H9 (cell line): Measurements from ENCODE around the gene OTUB2. TPM values are rescaled to one million over a fixed set of nuclear protein-coding genes. Genes with fewer than 3 reads are reported as not detected.

Experiments
- DNase-seq: peaks from one replicate; pipeline ENCODE4 v3.0.0-alpha.2; 2017
- H2AFZ ChIP-seq: one replicate; pipeline ENCODE4 v1.6.1; 2013; ENCODE audit warnings: mild to moderate bottlenecking, low read length, control low read depth, moderate library complexity
- H2AK5ac ChIP-seq: 2 replicates; pipeline ENCODE4 v1.6.1; 2013; ENCODE audit warnings: low read length, control low read depth, mixed read lengths; ENCODE audit not compliant: insufficient read length
- H2BK120ac ChIP-seq: one replicate; pipeline ENCODE4 v1.6.1; 2013; ENCODE audit warnings: low read depth, mild to moderate bottlenecking, low read length, control low read depth, inconsistent platforms; ENCODE audit not compliant: poor library complexity, severe bottlenecking
- H2BK12ac ChIP-seq: 2 replicates; pipeline ENCODE4 v1.6.1; 2013; ENCODE audit warnings: low read length, control low read depth, mixed read lengths, low read depth; ENCODE audit not compliant: insufficient read length
- H2BK15ac ChIP-seq: 2 replicates; pipeline ENCODE4 v1.6.1; 2013; ENCODE audit warnings: low read depth, low read length, control low read depth
- H2BK20ac ChIP-seq: one replicate; pipeline ENCODE4 v1.6.1; 2013; ENCODE audit warnings: low read depth, mild to moderate bottlenecking, low read length, control low read depth, inconsistent platforms; ENCODE audit not compliant: poor library complexity, severe bottlenecking
- H2BK5ac ChIP-seq: 2 replicates; pipeline ENCODE4 v1.6.1; 2013; ENCODE audit warnings: low read length, control low read depth, mixed read lengths; ENCODE audit not compliant: insufficient read length
- H3K14ac ChIP-seq: 2 replicates; pipeline ENCODE4 v1.6.1; 2013; ENCODE audit warnings: low read length, control low read depth; ENCODE audit not compliant: insufficient read depth
- H3K18ac ChIP-seq: 2 replicates; pipeline ENCODE4 v1.6.1; 2013; ENCODE audit warnings: low read depth, mild to moderate bottlenecking, mixed read lengths, low read length, control low read depth; ENCODE audit not compliant: insufficient read length
- H3K23ac ChIP-seq: 2 replicates; pipeline ENCODE4 v1.6.1; 2013; ENCODE audit warnings: low read length, control low read depth, mixed read lengths, low read depth; ENCODE audit not compliant: insufficient read length
- H3K23me2 ChIP-seq: 2 replicates; pipeline ENCODE4 v1.6.1; 2013; ENCODE audit warnings: low read depth, mild to moderate bottlenecking, mixed read lengths, low read length, control low read depth; ENCODE audit not compliant: insufficient read length, poor library complexity, severe bottlenecking
- H3K27ac ChIP-seq: 2 replicates; pipeline ENCODE4 v1.5.1; 2013; ENCODE audit warnings: low read length, control low read depth, mixed read lengths, low read depth; ENCODE audit not compliant: insufficient read length
- H3K27me3 ChIP-seq: 2 replicates; pipeline ENCODE4 v1.6.1; 2013; ENCODE audit warnings: low read length, control low read depth, inconsistent platforms; ENCODE audit not compliant: insufficient read depth
- H3K4ac ChIP-seq: 2 replicates; pipeline ENCODE4 v1.6.1; 2013; ENCODE audit warnings: low read depth, mild to moderate bottlenecking, control low read depth, inconsistent platforms, low read length, moderate library complexity
- H3K4me1 ChIP-seq: 2 replicates; pipeline ENCODE4 v1.6.1; 2013; ENCODE audit warnings: low read length, control low read depth, inconsistent platforms; ENCODE audit not compliant: insufficient read depth
- H3K4me2 ChIP-seq: 2 replicates; pipeline ENCODE4 v1.6.1; 2013; ENCODE audit warnings: low read length, control low read depth, mixed read lengths; ENCODE audit not compliant: insufficient read length, insufficient read depth
- H3K56ac ChIP-seq: 2 replicates; pipeline ENCODE4 v1.6.1; 2013; ENCODE audit warnings: low read depth, mild to moderate bottlenecking, mixed read lengths, low read length, control low read depth; ENCODE audit not compliant: insufficient read length
- H3K79me1 ChIP-seq: 2 replicates; pipeline ENCODE4 v1.6.1; 2013; ENCODE audit warnings: low read depth, mild to moderate bottlenecking, moderate library complexity, low read length, control low read depth, inconsistent platforms; ENCODE audit not compliant: insufficient read depth, poor library complexity, severe bottlenecking
- H3K79me2 ChIP-seq: 2 replicates; pipeline ENCODE4 v1.6.1; 2013; ENCODE audit warnings: low read length, control low read depth, inconsistent platforms; ENCODE audit not compliant: insufficient read depth
- H3K9ac ChIP-seq: 2 replicates; pipeline ENCODE4 v1.6.1; 2013; ENCODE audit warnings: low read length, control low read depth, mixed read lengths; ENCODE audit not compliant: insufficient read length; ENCODE audit errors: extremely low read depth
- H3K9me3 ChIP-seq: one replicate; pipeline ENCODE4 v1.6.1; 2013; ENCODE audit warnings: low read depth, low read length, inconsistent platforms; ENCODE audit not compliant: control insufficient read depth
- H3T11ph ChIP-seq: one replicate; pipeline ENCODE4 v1.6.1; 2013; ENCODE audit warnings: mild to moderate bottlenecking, low read length, control low read depth, inconsistent platforms
- H4K20me1 ChIP-seq: one replicate; pipeline ENCODE4 v1.6.1; 2013; ENCODE audit not compliant: control insufficient read depth, insufficient read length, insufficient read depth
- H4K5ac ChIP-seq: 2 replicates; pipeline ENCODE4 v1.6.1; 2013; ENCODE audit warnings: low read depth, mild to moderate bottlenecking, mixed read lengths, low read length, control low read depth; ENCODE audit not compliant: insufficient read length
- H4K8ac ChIP-seq: replicated peaks from 2 replicates; pipeline ENCODE4 v1.6.1; 2013; ENCODE audit warnings: low read length, control low read depth, mixed read lengths, low read depth; ENCODE audit not compliant: insufficient read length
- H4K91ac ChIP-seq: 2 replicates; pipeline ENCODE4 v1.6.1; 2013; ENCODE audit warnings: low read depth, mild to moderate bottlenecking, moderate library complexity, mixed read lengths, low read length, control low read depth; ENCODE audit not compliant: insufficient read length
- H3K27ac Mint-ChIP-seq, 3 experiments: 2 replicates in 2 of 3; 3 replicates in 1 of 3; pipeline ENCODE4 v1.8.0; 2020 to 2021; ENCODE audit warnings: mixed read lengths in 3 of 3, mild to moderate bottlenecking in 1 of 3, moderate library complexity in 1 of 3
- H3K27me3 Mint-ChIP-seq: 2 replicates; pipeline ENCODE4 v1.8.0; 2021; ENCODE audit warnings: low read depth, mild to moderate bottlenecking, moderate library complexity, mixed read lengths
- H3K36me3 Mint-ChIP-seq, 3 experiments: 2 replicates in 2 of 3; 3 replicates in 1 of 3; pipeline ENCODE4 v1.8.0; 2020 to 2021; ENCODE audit warnings: low read depth in 3 of 3, mixed read lengths in 3 of 3; ENCODE audit not compliant: insufficient read depth in 1 of 3
- H3K4me1 Mint-ChIP-seq, 2 experiments: 2 replicates each; pipeline ENCODE4 v1.8.0; 2020; ENCODE audit warnings: mixed read lengths in 2 of 2
- H3K4me3 Mint-ChIP-seq, 2 experiments: 2 replicates in 1 of 2; 3 replicates in 1 of 2; pipeline ENCODE4 v1.8.0; 2020 to 2021; ENCODE audit warnings: mild to moderate bottlenecking in 2 of 2, mixed read lengths in 2 of 2, moderate library complexity in 1 of 2
- H3K9me3 Mint-ChIP-seq, 2 experiments: 2 replicates in 1 of 2; 3 replicates in 1 of 2; pipeline ENCODE4 v1.8.0; 2020; ENCODE audit warnings: mild to moderate bottlenecking in 2 of 2, mixed read lengths in 2 of 2, moderate library complexity in 1 of 2
- WGBS: extraction: QIAGEN DNeasy Blood & Tissue Kit; methylation state at CpG from one replicate; pipeline ENCODE4 v1.1.7; 2013; ENCODE audit warnings: missing lambda C conversion rate, low lambda C conversion rate, mixed read lengths; ENCODE audit not compliant: insufficient read length; ENCODE audit errors: extremely low coverage; 5-methylcytosine and 5-hydroxymethylcytosine counted together
- total RNA-seq: library from RNA; stranded (reverse); gene quantifications from 2 replicates; pipeline ENCODE4 v1.2.1, GENCODE V29; 2021
- TF ChIP-seq, protein P1 (sequence below): fragments of 200-600 bp; sonication (generic); conservative IDR thresholded peaks from 3 replicates; pipeline ENCODE4 v1.8.0; 2021; ENCODE audit warnings: antibody characterized with exemption, mild to moderate bottlenecking

Gene OTUB2
- total RNA-seq, 1 experiment from 2014 or later: 3.6 TPM

DNA sequence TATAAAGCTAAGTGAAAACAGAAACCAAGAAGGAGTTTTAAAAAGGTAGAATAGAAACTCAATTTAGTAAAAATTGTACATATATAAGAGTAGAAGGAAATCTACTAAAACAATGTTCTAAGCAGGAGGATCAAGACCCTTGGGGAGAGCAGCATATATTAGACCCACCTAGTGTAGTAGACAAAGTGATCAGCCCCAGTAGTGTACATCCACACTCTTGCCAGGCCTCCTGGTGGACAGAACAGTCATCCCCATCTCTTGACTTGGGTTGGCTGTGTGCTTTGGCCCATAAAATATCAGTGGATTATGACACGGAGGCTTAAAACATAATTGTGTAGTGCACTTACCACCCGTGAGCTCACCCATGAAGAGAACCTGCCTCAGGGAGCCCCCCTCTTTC, 10.9 kb upstream of the OTUB2 start:
- H2BK12ac ChIP-seq: no peak overlapping the region
- H3K4me3 Mint-ChIP-seq: no peak overlapping the region
- H3K9me3 Mint-ChIP-seq: no peaks in the 10 kb centered on the region; a peak in 1 of 5 replicates
- H3K27me3 ChIP-seq: no peaks in the 10 kb centered on the region
- no peak overlapping the region for H3K56ac ChIP-seq
- H3K4me1 Mint-ChIP-seq: peaks cover 3 to 18% of the 10 kb centered on the region in 2 experiments; a peak in 3 of 4 replicates
- H2BK20ac ChIP-seq: no peak overlapping the region
- no CpG with 5 or more reads among the region's 2 CpGs for WGBS
- no peaks in the 10 kb centered on the region for H4K20me1 ChIP-seq
- no peak overlapping the region for H3K14ac ChIP-seq
- H3K79me1 ChIP-seq: no peaks in the 10 kb centered on the region
- H3K27ac ChIP-seq: no peak overlapping the region
- H3K4ac ChIP-seq: no peak overlapping the region
- no peak overlapping the region for H3K9ac ChIP-seq
- H4K91ac ChIP-seq: no peak overlapping the region
- no peak overlapping the region for H3K4me2 ChIP-seq
- H2BK120ac ChIP-seq: no peak overlapping the region
- no peaks in the 10 kb centered on the region for H3K23me2 ChIP-seq
- H2BK5ac ChIP-seq: no peak overlapping the region
- H3K18ac ChIP-seq: no peak overlapping the region
- no peak overlapping the region for H2AK5ac ChIP-seq
- H4K5ac ChIP-seq: no peak overlapping the region
- no peak overlapping the region for H3K27ac Mint-ChIP-seq
- no peak overlapping the region for H2BK15ac ChIP-seq
- H3K36me3 Mint-ChIP-seq: no peaks in the 10 kb centered on the region
- no peaks in the 10 kb centered on the region for H3K9me3 ChIP-seq
- H4K8ac ChIP-seq: no peak overlapping the region
- H3K79me2 ChIP-seq: no peaks in the 10 kb centered on the region
- TF ChIP-seq, protein P1, sequence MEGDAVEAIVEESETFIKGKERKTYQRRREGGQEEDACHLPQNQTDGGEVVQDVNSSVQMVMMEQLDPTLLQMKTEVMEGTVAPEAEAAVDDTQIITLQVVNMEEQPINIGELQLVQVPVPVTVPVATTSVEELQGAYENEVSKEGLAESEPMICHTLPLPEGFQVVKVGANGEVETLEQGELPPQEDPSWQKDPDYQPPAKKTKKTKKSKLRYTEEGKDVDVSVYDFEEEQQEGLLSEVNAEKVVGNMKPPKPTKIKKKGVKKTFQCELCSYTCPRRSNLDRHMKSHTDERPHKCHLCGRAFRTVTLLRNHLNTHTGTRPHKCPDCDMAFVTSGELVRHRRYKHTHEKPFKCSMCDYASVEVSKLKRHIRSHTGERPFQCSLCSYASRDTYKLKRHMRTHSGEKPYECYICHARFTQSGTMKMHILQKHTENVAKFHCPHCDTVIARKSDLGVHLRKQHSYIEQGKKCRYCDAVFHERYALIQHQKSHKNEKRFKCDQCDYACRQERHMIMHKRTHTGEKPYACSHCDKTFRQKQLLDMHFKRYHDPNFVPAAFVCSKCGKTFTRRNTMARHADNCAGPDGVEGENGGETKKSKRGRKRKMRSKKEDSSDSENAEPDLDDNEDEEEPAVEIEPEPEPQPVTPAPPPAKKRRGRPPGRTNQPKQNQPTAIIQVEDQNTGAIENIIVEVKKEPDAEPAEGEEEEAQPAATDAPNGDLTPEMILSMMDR: 0 out of 3 replicates have a peak, but pooled peaks have one; percentile 18
- no peak for DNase-seq
- no peak overlapping the region for H2AFZ ChIP-seq
- H3K27me3 Mint-ChIP-seq: peaks cover 19% of the 10 kb centered on the region
- H3K4me1 ChIP-seq: no peaks in the 10 kb centered on the region
- H3K23ac ChIP-seq: no peak overlapping the region
- no peak overlapping the region for H3T11ph ChIP-seq
